ENCODE results near the gene SMIM28. TPM values are rescaled to one million over a fixed set of nuclear protein-coding genes. Genes with fewer than 3 reads are reported as not detected.

SMIM28 gene
- total RNA-seq, 1 donor from 2014 or later, result not detected

DNA sequence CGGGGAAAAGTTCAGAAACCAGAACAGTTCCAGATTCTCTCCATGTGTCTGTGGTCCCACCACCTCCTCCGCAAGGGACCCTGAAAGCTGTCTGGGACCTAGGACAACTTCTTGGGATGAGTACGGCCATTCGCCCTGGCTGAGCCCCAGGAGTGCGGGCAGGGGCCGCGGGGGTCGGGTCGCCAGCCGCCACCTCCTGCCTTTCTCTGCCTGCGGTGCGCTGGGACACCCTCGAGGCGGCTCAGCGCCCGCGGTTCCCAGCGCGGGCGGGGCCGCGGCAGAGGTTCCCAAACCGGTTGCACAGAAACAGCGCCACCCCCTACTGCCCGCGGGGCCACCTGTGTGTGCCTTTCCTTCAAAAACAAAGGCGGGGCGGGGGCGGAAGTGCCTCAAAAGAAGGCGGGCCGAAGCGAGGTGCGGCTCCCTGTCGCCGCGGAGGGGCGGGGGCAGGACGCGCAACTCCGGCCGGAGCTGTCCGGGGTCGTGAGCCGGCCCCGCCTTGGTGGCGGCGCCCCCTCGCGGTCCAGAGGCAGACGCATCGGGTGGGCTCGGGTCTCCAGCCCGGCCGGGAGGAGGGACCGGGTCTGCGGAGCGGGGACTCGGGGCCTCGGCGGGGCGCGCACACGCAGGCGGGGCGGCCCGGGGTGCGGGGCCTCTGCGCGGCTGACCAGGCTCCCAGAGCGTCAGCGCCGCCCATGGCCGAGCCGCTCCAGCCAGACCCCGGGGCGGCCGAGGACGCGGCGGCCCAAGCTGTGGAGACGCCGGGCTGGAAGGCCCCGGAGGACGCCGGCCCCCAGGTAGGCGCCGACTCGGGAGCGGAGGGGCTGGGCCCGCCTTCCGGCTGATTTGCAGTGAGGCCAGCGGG lies 26.3 kb downstream of the SMIM28 start, which contains the start of gene HEBP2:
TSS of gene HEBP2 (plus strand) at position 423 of the 865 bp plus-strand sequence. CDS start at position 696, 273 bp downstream.
- Mint-ChIP-seq H3K4me1 (ENCODE audit: unreplicated experiment) (peaks cover 14% of the 10 kb centered on the region), H3K4me3 (ENCODE audit: unreplicated experiment) (peak within 1 kb of the TSS; percentile 86), H3K9me3 (ENCODE audit: unreplicated experiment) (no peaks in the 10 kb centered on the region), H3K27me3 (ENCODE audit: unreplicated experiment) (no peaks in the 10 kb centered on the region), H3K36me3 (ENCODE audit: unreplicated experiment) (peaks cover 27% of the 10 kb centered on the region), H3K27ac (ENCODE audit: unreplicated experiment) (peak within 1 kb of the TSS; percentile 73)
- DNase-seq (ENCODE audit: extremely low spot score, unreplicated experiment), result peak; percentile 94
- TF ChIP-seq CTCF (IDR thresholded peaks at IDR 0.05), result peak; percentile 85

GRCh38 chr6:138404666-138405337 lies 27.1 kb downstream of the SMIM28 start:
- peak overlapping the region; percentile 73 for H3K27ac Mint-ChIP-seq (ENCODE audit: unreplicated experiment)
- peaks cover 34% of the 10 kb centered on the region for H3K36me3 Mint-ChIP-seq (ENCODE audit: unreplicated experiment)
- no peaks in the 10 kb centered on the region for H3K27me3 Mint-ChIP-seq (ENCODE audit: unreplicated experiment)
- DNase-seq (ENCODE audit: extremely low spot score, unreplicated experiment), result peak; percentile 81
- TF ChIP-seq CTCF (IDR thresholded peaks at IDR 0.05), result no peak
- peaks cover 14% of the 10 kb centered on the region for H3K4me1 Mint-ChIP-seq (ENCODE audit: unreplicated experiment)
- H3K9me3 Mint-ChIP-seq (ENCODE audit: unreplicated experiment), result no peaks in the 10 kb centered on the region
- peak overlapping the region; percentile 86 for H3K4me3 Mint-ChIP-seq (ENCODE audit: unreplicated experiment)

- no peak overlapping the region for H3K4me3 Mint-ChIP-seq (ENCODE audit: unreplicated experiment)
- H3K36me3 Mint-ChIP-seq (ENCODE audit: unreplicated experiment), result peaks cover 41% of the 10 kb centered on the region
- no peaks in the 10 kb centered on the region for H3K9me3 Mint-ChIP-seq (ENCODE audit: unreplicated experiment)
- no peak overlapping the region for H3K27ac Mint-ChIP-seq (ENCODE audit: unreplicated experiment)
- peaks cover 18% of the 10 kb centered on the region for H3K4me1 Mint-ChIP-seq (ENCODE audit: unreplicated experiment)
- DNase-seq (ENCODE audit: extremely low spot score, unreplicated experiment), result peak; percentile 1
- no peaks in the 10 kb centered on the region for H3K27me3 Mint-ChIP-seq (ENCODE audit: unreplicated experiment)
- no peak for TF ChIP-seq CTCF (IDR thresholded peaks at IDR 0.05)
These were observed 28.2 kb downstream of the SMIM28 start for GRCh38 chr6:138405816-138406413.

DNA sequence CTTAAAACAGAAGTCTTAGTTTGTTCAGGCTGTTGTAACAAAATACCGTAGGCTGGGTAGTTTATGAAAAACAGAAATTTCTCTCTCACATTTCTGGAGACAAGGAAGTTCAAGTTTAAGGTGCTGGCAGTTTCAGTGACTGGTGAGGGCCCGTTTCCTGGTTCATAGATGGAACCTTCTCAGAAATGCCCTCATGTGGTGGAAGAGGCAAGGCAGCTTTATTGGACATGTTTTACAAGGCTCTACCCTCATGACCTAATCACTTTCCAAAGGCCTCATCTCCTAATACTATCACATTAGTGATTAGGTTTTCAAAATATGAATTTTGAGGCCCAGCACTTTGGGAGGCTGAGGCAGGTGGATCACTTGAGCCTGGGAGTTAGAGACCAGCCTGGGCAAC lies 28.7 kb downstream of the SMIM28 start:
- DNase-seq (ENCODE audit: extremely low spot score, unreplicated experiment), result peak; percentile 11
- Mint-ChIP-seq H3K27me3 (ENCODE audit: unreplicated experiment) (no peaks in the 10 kb centered on the region), H3K4me1 (ENCODE audit: unreplicated experiment) (peaks cover 23% of the 10 kb centered on the region), H3K36me3 (ENCODE audit: unreplicated experiment) (peaks cover 45% of the 10 kb centered on the region), H3K27ac (ENCODE audit: unreplicated experiment) (no peak overlapping the region), H3K4me3 (ENCODE audit: unreplicated experiment) (no peak overlapping the region), H3K9me3 (ENCODE audit: unreplicated experiment) (no peaks in the 10 kb centered on the region)
- no peak for TF ChIP-seq CTCF (IDR thresholded peaks at IDR 0.05)
